Endothelial cell of umbilical vein (primary cell): ENCODE measurements around the gene CREB3.

Experiments used
- FOS ChIP-seq: IDR thresholded peaks from 2 replicates; pipeline ENCODE4 v1.6.1; 2011; ENCODE audit warnings: mild to moderate bottlenecking, low read length, moderate library complexity, borderline replicate concordance; ENCODE audit not compliant: insufficient read depth
- JUN ChIP-seq: IDR thresholded peaks from 2 replicates; pipeline ENCODE4 v1.6.1; 2011; ENCODE audit warnings: borderline replicate concordance, low read depth; ENCODE audit not compliant: insufficient read length, insufficient read depth
- POLR2A ChIP-seq: IDR thresholded peaks from 2 replicates; pipeline ENCODE4 v1.6.1; 2012; ENCODE audit warnings: low read depth, mild to moderate bottlenecking, control low read depth, low read length
- TF ChIP-seq, protein P1 (sequence below), 2 donors: IDR thresholded peaks; 1 replicate in 1 of 2; 2 replicates in 1 of 2; pipeline ENCODE4 v1.5.1; 2011; ENCODE audit warnings: low read length in 2 of 2, mild to moderate bottlenecking in 2 of 2, moderate library complexity in 2 of 2, control low read depth in 1 of 2, inconsistent platforms in 1 of 2, low read depth in 1 of 2; ENCODE audit not compliant: insufficient read depth in 1 of 2; ENCODE audit errors: extremely low read depth in 1 of 2

DNA sequence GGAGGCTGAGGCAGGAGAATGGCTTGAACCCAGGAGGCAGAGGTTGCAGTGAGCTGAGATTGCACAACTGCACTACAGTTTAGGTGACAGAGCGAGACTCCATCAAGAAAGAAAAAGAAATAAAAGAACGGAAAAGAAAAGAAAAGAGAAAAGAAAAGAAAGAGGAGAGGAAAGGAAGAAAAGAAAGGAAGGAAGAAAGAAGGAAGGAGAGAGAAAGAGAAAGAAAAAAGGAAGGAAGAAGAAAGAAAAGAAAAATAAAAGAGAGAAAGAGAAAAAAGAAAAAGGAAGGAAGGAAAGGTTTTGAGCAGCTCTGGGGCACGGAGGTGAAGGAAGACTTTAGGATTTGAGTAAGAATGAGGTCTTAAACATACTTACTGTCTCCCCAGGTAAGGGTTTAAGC lies 18.9 kb upstream of the CREB3 start:
- TF ChIP-seq FOS: no peak
- TF ChIP-seq, protein P1, sequence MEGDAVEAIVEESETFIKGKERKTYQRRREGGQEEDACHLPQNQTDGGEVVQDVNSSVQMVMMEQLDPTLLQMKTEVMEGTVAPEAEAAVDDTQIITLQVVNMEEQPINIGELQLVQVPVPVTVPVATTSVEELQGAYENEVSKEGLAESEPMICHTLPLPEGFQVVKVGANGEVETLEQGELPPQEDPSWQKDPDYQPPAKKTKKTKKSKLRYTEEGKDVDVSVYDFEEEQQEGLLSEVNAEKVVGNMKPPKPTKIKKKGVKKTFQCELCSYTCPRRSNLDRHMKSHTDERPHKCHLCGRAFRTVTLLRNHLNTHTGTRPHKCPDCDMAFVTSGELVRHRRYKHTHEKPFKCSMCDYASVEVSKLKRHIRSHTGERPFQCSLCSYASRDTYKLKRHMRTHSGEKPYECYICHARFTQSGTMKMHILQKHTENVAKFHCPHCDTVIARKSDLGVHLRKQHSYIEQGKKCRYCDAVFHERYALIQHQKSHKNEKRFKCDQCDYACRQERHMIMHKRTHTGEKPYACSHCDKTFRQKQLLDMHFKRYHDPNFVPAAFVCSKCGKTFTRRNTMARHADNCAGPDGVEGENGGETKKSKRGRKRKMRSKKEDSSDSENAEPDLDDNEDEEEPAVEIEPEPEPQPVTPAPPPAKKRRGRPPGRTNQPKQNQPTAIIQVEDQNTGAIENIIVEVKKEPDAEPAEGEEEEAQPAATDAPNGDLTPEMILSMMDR (IDR thresholded peaks at IDR 0.05; ENCODE audit: extremely low read depth in 1 of 2, insufficient read depth in 1 of 2, low read depth in 1 of 2, low read length in 2 of 2): no peak
- TF ChIP-seq POLR2A: no peak
- no peak for TF ChIP-seq JUN
